ACC112 (cell line): ENCODE results near the gene CRTC3.

Experiments used
- H2AFZ ChIP-seq: fragments of 200-600 bp; sonication (generic); one replicate; pipeline ENCODE4 v1.6.0; 2017; ENCODE audit warnings: antibody characterized with exemption, low read length; ENCODE audit not compliant: unreplicated experiment
- H3K27ac ChIP-seq: fragments of 200-600 bp; sonication (generic); 2 replicates; pipeline ENCODE4 v1.5.1; 2014; ENCODE audit warnings: low read depth, mild to moderate bottlenecking, antibody characterized with exemption, low read length, moderate library complexity
- H3K27me3 ChIP-seq: fragments of 200-600 bp; sonication (generic); 2 replicates; pipeline ENCODE4 v1.6.1; 2014; ENCODE audit warnings: mild to moderate bottlenecking, antibody characterized with exemption, low read length, moderate library complexity, mixed read lengths; ENCODE audit not compliant: insufficient read depth
- H3K36me3 ChIP-seq: fragments of 200-600 bp; sonication (generic); 2 replicates; pipeline ENCODE4 v1.6.1; 2016; ENCODE audit warnings: mild to moderate bottlenecking, antibody characterized with exemption, low read length, moderate library complexity, mixed read lengths; ENCODE audit not compliant: insufficient read depth
- H3K4me1 ChIP-seq: fragments of 200-600 bp; sonication (generic); one replicate; pipeline ENCODE4 v1.6.1; 2016; ENCODE audit warnings: low read length, mixed read lengths; ENCODE audit not compliant: insufficient read depth, unreplicated experiment, control insufficient read depth
- H3K4me3 ChIP-seq: fragments of 200-600 bp; sonication (generic); 2 replicates; pipeline ENCODE4 v1.5.1; 2014; ENCODE audit warnings: mild to moderate bottlenecking, low read depth, low read length
- H3K79me2 ChIP-seq: fragments of 200-600 bp; sonication (generic); one replicate; pipeline ENCODE4 v1.6.0; 2016; ENCODE audit warnings: low read length; ENCODE audit not compliant: control insufficient read depth, unreplicated experiment, insufficient read depth

CRTC3 gene

DNA sequence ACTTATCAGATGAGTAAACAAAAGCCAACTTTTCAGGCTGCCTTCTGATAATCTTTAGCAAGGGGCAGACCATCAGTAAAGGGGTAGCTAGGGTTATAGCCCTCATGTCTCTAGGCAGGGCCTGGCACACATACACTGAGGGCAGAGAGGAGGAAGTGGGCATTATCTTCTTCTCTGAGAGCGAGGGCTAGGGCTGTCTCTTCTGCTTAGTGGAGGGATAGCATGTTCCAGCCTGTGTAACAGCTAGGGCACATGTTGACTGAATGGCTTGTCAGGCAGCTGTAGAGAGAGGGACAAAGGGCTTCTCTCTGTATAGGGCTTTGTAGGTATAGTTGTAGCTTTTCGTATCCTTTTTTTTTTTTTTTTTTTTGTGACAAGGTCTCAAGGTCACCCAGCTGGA, 17.8 kb downstream of the CRTC3 start:
- Histone ChIP-seq H2AFZ (no peak overlapping the region), H3K27ac (no peak overlapping the region), H3K27me3 (no peaks in the 10 kb centered on the region), H3K79me2 (peaks cover 7% of the 10 kb centered on the region), H3K36me3 (0 out of 2 replicates have a peak, but pooled peaks cover 6% of the 10 kb centered on the region), H3K4me1 (peaks cover 12% of the 10 kb centered on the region), H3K4me3 (no peak overlapping the region)

DNA sequence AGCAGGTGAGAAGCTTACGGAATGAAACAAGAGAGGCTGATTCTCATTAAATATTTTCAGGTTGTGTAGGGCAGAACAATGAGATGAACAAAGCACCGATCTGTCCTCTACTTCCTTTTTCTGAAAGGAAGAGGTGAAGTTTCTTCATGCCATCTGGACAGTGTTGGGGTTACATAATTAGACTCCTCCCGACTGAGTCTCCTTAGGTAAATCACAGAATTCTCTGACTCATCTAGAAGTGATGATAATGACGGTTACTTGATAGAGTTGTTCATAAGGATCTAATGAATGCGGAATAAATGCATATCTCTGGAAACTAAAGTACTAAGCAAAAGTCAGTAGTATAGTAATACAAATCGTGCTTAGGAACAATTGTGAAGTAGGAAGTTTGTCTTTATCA, 21.2 kb downstream of the CRTC3 start:
- Histone ChIP-seq H3K79me2 (peaks cover 21% of the 10 kb centered on the region), H3K4me3 (no peak overlapping the region), H3K27ac (no peak overlapping the region), H3K27me3 (no peaks in the 10 kb centered on the region), H2AFZ (no peak overlapping the region), H3K36me3 (0 out of 2 replicates have a peak, but pooled peaks cover 6% of the 10 kb centered on the region), H3K4me1 (peaks cover 26% of the 10 kb centered on the region)

DNA sequence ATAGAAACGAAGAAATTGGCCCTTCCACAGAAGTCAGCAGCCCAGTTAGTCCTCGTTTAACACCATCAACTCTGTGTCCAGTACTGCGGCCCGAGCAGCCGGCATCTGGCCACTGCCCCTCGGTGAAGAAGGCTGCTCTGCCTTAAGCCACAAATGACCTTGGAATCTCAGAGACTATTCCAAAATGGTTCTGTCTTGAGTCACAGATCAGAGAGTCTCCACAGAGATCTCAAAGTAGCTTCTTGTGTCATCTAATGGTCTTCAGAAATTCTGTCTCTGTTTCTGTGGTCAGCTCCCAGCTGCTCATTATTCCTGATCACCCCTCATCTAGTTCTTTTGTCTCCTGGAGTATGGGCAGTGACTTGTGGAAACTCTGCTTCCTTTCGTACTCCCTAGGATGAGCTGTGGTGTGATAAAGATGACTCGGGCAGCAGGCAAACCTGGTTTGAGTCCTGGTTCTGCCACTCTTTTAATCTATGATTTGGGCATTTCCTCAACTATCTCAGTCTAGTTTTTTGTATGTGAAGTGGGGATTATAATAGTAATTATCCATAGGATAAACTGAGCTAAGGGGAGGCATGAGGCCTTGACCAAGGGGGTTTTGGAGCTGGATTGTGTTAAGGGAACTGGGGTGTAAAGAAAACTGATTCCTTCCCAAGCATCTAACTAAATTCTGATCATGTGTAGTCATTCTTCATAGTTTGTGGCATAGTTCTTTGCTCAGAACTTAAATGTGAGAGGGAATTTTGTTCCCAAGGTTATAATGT, 22.6 kb downstream of the CRTC3 start:
- Histone ChIP-seq H3K27ac (peak overlapping the region; percentile 97), H3K4me3 (peak overlapping the region; percentile 62), H3K27me3 (no peaks in the 10 kb centered on the region), H3K36me3 (0 out of 2 replicates have a peak, but pooled peaks cover 6% of the 10 kb centered on the region), H3K79me2 (peaks cover 30% of the 10 kb centered on the region), H3K4me1 (peaks cover 35% of the 10 kb centered on the region), H2AFZ (peak overlapping the region; percentile 58)

DNA sequence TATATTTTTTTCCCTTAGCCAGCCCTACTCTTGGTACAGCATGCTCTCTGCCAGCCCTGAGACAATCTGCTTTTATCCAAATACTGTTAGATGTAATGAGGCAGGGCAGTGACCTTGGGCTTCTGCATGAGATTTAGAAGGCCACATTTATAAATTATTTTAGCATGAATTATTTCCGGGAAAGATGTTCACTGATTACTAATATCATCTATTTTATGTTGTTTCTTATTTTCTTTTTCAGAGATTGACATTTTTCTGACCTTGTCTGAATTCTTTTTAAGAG, 23.1 kb downstream of the CRTC3 start:
- Histone ChIP-seq H3K36me3 (0 out of 2 replicates have a peak, but pooled peaks cover 6% of the 10 kb centered on the region), H3K4me3 (peak overlapping the region; percentile 62), H3K27me3 (no peaks in the 10 kb centered on the region), H3K79me2 (peaks cover 32% of the 10 kb centered on the region), H3K27ac (peak overlapping the region; percentile 97), H2AFZ (peak overlapping the region; percentile 58), H3K4me1 (peaks cover 41% of the 10 kb centered on the region)

DNA sequence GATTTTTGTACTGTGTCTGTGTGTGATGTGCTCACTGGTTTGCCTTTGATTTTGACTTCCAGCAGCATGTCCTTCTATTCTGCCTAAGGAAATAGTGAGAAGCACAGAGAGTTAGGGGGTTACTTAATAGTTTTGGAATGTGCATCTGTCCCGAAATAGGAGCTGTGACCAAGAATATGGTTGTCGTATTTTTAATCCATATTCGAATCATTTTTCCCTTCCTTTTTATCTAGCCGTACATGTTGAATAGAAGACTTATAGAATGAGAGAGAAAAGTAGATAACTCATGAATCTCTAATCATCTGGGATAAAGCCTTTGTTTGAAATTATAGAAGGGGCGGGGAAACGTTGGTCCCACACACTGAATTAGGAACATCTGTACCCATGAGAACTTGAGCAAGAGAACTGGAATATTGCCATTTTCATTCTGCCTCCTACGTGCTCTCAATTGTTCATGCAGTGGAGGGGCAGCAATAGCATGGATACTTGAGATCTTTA, 23.6 kb downstream of the CRTC3 start:
- Histone ChIP-seq H3K79me2 (peaks cover 34% of the 10 kb centered on the region), H2AFZ (peak overlapping the region; percentile 27), H3K27ac (peak overlapping the region; percentile 97), H3K4me3 (peak overlapping the region; percentile 62), H3K27me3 (no peaks in the 10 kb centered on the region), H3K4me1 (peaks cover 45% of the 10 kb centered on the region), H3K36me3 (0 out of 2 replicates have a peak, but pooled peaks cover 3% of the 10 kb centered on the region)

DNA sequence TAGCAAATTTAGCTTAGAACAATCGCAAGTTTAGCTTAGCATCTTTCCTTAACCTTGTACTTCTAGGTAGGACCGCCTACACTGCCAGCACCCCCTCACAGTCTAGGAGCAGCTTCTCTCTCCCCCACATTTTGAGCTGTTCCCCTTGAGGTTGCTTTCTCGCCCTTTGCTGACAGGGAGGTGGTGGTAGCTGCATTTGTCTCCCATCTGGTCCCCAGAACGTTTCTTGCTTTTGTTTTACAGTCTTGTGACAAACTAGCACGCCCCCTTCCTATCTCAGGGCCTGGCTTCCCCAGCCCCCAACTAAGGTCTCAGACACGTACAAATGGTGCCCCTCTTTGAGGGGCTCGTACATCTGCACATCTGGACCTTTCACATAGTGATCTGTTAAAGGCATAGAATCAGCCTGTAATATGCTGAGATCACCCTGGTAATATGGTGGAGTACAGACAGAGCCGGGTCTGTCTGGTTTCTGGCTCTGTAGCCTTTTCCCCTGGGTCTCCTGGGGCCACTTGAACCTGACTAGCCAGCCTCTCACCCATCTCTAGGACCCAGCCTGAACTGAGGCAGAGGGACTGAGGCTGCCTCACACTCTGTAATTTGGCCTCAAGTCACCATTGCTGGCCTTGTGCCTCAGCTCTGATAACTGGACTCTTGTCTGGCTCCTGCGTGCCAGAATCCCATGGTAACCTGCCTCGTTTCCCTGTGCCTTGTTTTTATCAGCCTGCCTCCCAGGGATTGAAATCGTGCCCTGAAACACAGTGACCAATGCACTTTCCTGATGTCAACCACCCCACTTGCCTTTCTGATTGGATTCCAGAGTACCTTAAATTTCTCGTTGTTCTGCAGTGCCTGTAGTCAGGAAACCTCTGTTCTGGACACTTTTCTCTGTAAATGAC, 27.7 kb downstream of the CRTC3 start:
- Histone ChIP-seq H3K4me3 (peak overlapping the region; percentile 14), H2AFZ (peak overlapping the region; percentile 53), H3K27ac (peak overlapping the region; percentile 82), H3K27me3 (no peaks in the 10 kb centered on the region), H3K4me1 (peaks cover 68% of the 10 kb centered on the region), H3K36me3 (no peaks in the 10 kb centered on the region), H3K79me2 (peaks cover 41% of the 10 kb centered on the region)

DNA sequence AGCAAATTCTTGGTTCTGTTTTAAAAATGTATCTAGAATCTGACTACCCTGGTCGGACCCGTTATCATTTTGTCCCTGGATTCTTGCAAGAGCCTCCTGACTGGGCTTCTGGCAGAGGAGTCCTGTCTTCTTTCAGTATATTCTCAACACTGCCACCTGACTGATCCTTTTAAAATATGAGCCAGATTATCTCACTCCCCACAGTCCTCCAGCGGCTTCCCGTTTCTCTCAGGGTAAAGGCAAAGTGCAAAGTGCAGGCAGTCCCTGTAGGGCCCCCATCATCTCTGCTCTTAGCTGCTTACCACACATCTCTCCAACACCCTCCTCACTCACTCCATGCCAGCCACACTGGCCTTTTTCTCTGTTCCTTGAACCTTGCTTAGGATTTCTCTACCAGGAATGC, 28.4 kb downstream of the CRTC3 start:
- Histone ChIP-seq H2AFZ (peak overlapping the region; percentile 53), H3K36me3 (no peaks in the 10 kb centered on the region), H3K4me3 (peak overlapping the region; percentile 14; the same call in 1 of the 2 replicates), H3K79me2 (peaks cover 41% of the 10 kb centered on the region), H3K27me3 (no peaks in the 10 kb centered on the region), H3K27ac (peak overlapping the region; percentile 82), H3K4me1 (peaks cover 60% of the 10 kb centered on the region)

DNA sequence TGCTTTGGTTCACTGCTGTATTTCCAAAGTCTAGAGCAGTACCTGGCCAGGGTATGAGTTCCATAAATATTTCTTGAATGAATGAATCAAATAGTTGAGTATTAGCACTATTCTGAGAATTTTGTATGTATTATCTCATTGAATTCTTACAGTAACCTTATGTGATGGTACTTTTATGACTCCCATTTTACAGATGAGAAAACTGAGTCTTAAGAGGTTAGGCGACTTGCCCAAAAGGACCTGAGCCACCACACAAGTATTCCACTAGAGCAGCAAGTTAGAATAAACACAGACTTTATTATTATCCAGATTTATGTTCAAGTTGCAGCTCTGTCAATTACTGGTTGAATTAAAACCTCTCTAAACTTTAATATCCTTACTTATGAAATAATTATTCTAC, 29.4 kb downstream of the CRTC3 start:
- H2AFZ ChIP-seq = no peak overlapping the region
- peaks cover 52% of the 10 kb centered on the region for H3K4me1 ChIP-seq
- H3K79me2 ChIP-seq = peaks cover 45% of the 10 kb centered on the region
- H3K27me3 ChIP-seq = no peaks in the 10 kb centered on the region
- H3K27ac ChIP-seq = peak overlapping the region; percentile 95
- no peak overlapping the region for H3K4me3 ChIP-seq
- H3K36me3 ChIP-seq = no peaks in the 10 kb centered on the region

DNA sequence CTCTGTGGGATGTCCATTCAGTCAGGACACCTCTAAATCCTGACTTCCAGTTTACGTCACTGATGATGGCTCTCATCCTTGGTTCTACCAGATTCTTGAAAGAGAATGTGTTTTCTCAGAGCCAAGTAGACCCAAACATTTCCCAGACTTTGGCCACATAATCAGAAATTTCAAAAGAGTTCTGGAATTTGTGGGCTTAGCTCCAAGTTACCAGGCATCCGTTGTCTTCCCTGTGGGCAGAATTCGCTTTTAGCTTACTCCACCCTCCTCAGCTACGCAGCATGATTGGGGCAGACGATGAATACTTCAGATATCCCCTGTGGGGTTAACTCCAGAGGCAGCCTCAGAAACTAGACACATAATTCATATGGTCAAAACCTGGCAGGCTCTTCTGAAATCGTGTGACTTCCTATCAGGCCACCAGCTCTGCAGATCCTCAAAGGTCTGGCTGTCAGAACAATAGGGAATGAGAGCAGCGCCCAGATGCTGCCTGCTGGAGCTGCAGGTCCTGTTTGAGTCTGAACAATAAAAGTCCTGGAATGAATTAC, 30.6 kb downstream of the CRTC3 start:
- Histone ChIP-seq H3K4me3 (peak overlapping the region; percentile 42; the same call in 1 of the 2 replicates), H3K27me3 (no peaks in the 10 kb centered on the region), H3K36me3 (no peaks in the 10 kb centered on the region), H3K79me2 (peaks cover 33% of the 10 kb centered on the region), H3K4me1 (peaks cover 52% of the 10 kb centered on the region), H2AFZ (no peak overlapping the region), H3K27ac (peak overlapping the region; percentile 95)

DNA sequence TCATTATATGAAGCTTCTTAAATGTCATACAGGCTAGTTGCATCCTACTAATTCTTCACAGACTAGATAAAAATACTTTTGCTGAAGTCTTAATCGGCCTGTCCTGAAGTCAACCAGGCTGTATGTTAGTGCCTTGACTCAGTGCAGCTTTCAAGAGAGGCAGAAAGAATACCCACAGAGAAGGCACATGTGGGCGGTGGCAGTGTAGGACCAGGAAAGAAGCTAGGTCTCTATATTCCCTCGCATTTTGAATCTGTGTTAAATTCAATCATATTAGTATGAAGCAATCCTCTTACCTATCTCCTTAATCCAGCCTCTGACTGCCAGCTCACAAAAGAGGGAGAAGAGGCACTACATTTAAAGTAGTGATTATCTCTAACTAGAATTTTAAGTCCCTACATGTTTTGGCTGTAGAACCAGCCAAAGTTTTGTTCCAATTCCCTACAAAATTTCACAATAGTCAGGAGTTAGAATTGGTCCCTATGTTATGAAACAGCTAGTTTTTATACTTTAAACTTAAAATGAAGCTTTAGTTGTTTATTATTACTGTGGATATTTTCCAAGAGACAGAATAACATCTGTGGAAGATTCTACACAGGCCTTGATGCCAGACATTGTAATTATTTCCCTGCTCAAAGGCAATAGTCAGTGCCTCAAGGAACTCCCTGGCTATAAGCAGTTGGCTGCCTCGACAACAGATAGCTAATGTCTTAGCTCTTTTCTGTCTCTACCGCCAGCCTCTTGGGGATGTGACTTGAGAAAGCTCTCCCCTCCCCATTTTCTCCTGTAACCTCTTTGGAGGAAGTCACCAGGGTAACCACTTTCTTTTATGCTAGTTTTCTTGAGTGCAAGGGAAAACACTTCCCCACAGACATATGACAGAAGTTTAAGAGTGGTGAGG, 31.9 kb downstream of the CRTC3 start:
- H3K4me3 ChIP-seq = no peak overlapping the region
- peaks cover 28% of the 10 kb centered on the region for H3K79me2 ChIP-seq
- no peaks in the 10 kb centered on the region for H3K27me3 ChIP-seq
- H3K27ac ChIP-seq = peak overlapping the region; percentile 95
- H3K36me3 ChIP-seq = no peaks in the 10 kb centered on the region
- H3K4me1 ChIP-seq = peaks cover 48% of the 10 kb centered on the region
- H2AFZ ChIP-seq = no peak overlapping the region
